Measurements from ENCODE around the gene NKAIN2.

Gene NKAIN2

DNA sequence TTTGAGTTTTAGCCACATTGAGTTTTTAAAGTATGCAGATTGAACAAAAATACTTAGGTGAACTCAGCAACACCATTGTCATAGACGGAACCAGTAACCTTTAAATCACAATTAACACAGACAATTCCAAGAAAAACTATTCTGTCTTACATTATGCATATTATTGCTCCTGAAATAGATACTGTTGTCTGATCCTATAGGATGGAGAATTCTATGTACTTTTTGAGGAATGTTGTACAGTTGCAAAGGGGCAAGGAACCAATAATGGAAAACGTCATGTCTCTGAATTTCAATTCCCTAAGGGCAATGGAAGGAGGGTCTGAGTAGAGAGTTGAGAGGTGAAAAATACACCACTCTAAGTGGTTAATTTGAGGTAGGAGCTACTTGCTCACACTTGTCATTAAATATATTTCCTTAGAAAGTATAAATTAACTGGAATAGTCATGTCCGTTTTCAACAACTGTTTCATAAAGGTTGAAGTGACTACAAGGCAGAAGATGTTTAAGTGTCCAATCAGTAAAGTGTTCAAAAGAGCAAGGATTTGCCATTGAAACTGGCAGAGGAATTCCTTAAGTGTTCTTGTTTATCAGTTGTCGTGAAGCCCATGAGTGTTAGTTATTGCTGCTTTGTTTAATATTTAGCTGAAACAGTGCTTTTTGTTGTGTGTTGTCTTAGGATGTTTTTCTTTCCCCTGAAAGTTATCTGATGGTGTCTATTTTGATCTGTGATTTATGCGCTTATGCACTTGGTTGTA lies 1.3 kb downstream of the NKAIN2 start:
- no peak for DNase-seq (ENCODE audit: extremely low read depth, low read depth)
- TF ChIP-seq, protein P1, sequence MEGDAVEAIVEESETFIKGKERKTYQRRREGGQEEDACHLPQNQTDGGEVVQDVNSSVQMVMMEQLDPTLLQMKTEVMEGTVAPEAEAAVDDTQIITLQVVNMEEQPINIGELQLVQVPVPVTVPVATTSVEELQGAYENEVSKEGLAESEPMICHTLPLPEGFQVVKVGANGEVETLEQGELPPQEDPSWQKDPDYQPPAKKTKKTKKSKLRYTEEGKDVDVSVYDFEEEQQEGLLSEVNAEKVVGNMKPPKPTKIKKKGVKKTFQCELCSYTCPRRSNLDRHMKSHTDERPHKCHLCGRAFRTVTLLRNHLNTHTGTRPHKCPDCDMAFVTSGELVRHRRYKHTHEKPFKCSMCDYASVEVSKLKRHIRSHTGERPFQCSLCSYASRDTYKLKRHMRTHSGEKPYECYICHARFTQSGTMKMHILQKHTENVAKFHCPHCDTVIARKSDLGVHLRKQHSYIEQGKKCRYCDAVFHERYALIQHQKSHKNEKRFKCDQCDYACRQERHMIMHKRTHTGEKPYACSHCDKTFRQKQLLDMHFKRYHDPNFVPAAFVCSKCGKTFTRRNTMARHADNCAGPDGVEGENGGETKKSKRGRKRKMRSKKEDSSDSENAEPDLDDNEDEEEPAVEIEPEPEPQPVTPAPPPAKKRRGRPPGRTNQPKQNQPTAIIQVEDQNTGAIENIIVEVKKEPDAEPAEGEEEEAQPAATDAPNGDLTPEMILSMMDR (IDR thresholded peaks at IDR 0.05; ENCODE audit: low read depth, low read length, missing control alignments), result no peak
- no peak overlapping the region for H3K4me3 ChIP-seq (replicated peaks; ENCODE audit: low read depth, low read length)

DNA sequence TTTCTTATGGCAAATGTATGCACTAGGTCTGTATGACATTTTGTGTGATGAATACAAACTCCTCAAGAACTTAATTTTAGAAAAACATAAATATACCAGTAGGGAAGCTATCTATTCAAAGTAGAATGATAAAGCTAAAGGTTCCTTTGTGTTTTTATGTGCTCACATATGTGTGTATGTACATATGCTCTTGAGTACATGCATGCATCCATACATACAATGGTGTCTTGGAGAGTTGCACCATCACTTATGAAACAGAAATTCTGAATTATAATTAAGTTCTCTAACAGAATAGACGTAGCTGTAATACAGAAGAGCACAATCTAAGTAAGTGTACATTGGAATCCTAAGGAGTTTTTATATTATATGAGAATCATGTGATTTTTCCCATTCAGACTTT lies 2.3 kb downstream of the NKAIN2 start:
- TF ChIP-seq, protein P1 (IDR thresholded peaks at IDR 0.05; ENCODE audit: low read depth, low read length, missing control alignments), result no peak
- no peak overlapping the region for H3K4me3 ChIP-seq (replicated peaks; ENCODE audit: low read depth, low read length)
- no peak for DNase-seq (ENCODE audit: extremely low read depth, low read depth)

DNA sequence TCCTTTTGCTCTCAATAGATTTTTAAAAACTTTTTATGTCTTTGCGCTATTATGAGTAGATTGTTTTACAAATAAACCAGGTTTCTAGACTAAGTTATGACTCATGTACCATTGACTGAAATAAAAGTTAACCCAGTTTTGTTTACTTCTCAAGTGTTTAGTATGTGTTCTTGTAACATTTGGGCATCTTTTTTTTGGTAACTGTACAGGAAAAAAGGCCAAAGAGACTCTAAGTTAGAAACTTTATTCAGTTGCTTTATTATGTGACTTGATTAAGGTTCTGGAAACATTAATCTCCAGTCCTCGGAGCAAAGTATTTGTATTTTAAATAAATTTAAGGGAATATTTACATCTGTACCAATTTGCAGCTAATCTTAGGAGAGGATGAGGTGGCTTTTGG lies 2.9 kb downstream of the NKAIN2 start:
- TF ChIP-seq, protein P1 (IDR thresholded peaks at IDR 0.05; ENCODE audit: low read depth, low read length, missing control alignments), result no peak
- no peak overlapping the region for H3K4me3 ChIP-seq (replicated peaks; ENCODE audit: low read depth, low read length)
- no peak for DNase-seq (ENCODE audit: extremely low read depth, low read depth)

DNA sequence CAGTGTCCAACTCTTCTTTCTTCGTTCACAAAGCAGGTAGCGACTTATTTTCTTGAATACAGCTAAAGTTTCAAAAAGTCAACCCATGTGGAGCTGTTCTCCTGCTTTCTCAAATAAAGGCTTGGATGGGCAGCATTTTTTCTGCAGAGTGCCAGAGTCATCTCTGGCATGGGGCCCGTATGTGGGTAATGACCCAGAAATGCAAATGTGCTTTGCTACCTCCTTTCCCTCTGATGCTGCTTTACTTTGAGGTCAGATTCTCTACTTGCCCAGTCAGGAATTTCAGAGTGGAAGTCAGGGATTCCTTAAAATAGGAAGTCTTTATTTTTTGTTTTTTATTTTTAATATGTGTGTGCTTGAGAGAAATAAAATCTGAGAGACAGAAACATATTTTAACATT lies 4.9 kb downstream of the NKAIN2 start:
- no peak for DNase-seq (ENCODE audit: extremely low read depth, low read depth)
- TF ChIP-seq, protein P1 (IDR thresholded peaks at IDR 0.05; ENCODE audit: low read depth, low read length, missing control alignments), result no peak
- no peak overlapping the region for H3K4me3 ChIP-seq (replicated peaks; ENCODE audit: low read depth, low read length)

- DNase-seq (ENCODE audit: extremely low read depth, low read depth), result no peak
- TF ChIP-seq, protein P1 (IDR thresholded peaks at IDR 0.05; ENCODE audit: low read depth, low read length, missing control alignments), result no peak
- no peak overlapping the region for H3K4me3 ChIP-seq (replicated peaks; ENCODE audit: low read depth, low read length)
Measured at GRCh38 chr6:123810214-123810613, 6.5 kb downstream of the NKAIN2 start.

- no peak overlapping the region for H3K4me3 ChIP-seq (replicated peaks; ENCODE audit: low read depth, low read length)
- TF ChIP-seq, protein P1 (IDR thresholded peaks at IDR 0.05; ENCODE audit: low read depth, low read length, missing control alignments), result no peak
- no peak for DNase-seq (ENCODE audit: extremely low read depth, low read depth)
Measured at GRCh38 chr6:123810948-123811347, 7.3 kb downstream of the NKAIN2 start.

DNA sequence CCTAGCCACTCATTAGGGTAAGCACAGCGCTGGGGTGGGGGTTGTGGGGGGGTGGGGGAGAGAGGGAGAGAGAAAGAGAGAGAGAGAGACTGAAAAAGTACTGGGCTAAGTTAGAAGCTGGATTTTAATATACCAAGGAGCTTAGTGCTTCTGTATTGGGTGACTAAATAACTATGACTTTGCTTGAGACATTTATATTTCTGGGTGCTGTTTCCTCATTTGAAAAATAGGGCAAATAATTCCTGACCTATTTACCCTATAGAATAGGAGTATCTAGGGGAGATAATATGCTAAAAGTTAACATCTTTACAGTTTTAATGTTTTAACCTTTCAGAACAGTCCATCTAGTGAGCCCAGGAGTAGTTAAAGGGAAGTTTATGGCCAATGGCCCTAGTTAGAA lies 7.7 kb downstream of the NKAIN2 start:
- TF ChIP-seq, protein P1 (IDR thresholded peaks at IDR 0.05; ENCODE audit: low read depth, low read length, missing control alignments), result no peak
- no peak for DNase-seq (ENCODE audit: extremely low read depth, low read depth)
- H3K4me3 ChIP-seq (replicated peaks; ENCODE audit: low read depth, low read length), result no peak overlapping the region

Data from HFF-Myc (cell line).